ENCODE measurements around the gene NAV2. TPM values are rescaled to one million over a fixed set of nuclear protein-coding genes. Genes with fewer than 3 reads are reported as not detected.

NAV2 gene
- total RNA-seq, 1 donor from 2014 or later: 1.8 TPM

GRCh38 chr11:20134991-20135736, 422.5 kb downstream of the NAV2 start:
- DNase-seq (ENCODE audit: low read depth in 2 of 2): no peak

DNA sequence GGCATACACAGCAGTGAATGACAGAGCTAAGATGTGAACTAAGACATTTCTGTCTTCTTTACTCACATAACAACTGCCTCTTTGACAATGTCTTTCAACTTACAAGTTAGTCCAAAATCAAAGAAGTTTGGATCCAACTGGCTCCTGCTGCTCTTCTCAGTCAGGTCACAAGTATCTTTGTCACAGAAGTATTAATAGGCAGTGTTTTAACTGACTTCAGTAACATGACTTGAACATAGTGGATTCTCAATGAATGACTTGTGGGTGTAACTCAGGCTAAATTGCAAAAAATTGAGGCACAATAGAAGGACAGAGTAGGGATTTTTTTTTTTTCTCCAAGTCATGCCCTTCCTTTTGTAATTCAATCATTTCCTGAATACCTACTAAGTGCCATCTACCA, 425.0 kb downstream of the NAV2 start:
- no peak for DNase-seq (ENCODE audit: low read depth in 2 of 2)

DNA sequence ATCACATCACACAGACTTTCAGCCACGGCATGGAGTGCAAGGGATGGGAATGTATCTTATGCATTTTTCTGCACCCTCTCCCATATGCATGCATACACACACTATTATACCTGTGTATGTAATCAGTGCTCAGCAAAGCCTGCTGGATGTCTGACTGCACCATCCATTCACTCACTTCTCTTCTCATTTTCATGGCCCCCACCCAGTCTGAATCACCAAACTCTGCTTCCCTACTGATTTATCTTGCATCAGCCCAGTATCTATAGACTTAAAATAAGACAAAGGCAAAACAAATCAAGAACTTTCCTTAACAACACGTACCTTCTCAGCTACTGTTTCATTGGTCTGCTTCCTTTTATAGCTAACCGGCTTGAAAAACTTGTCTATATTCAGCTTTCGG, 426.1 kb downstream of the NAV2 start:
- no peak for DNase-seq (ENCODE audit: low read depth in 2 of 2)

DNA sequence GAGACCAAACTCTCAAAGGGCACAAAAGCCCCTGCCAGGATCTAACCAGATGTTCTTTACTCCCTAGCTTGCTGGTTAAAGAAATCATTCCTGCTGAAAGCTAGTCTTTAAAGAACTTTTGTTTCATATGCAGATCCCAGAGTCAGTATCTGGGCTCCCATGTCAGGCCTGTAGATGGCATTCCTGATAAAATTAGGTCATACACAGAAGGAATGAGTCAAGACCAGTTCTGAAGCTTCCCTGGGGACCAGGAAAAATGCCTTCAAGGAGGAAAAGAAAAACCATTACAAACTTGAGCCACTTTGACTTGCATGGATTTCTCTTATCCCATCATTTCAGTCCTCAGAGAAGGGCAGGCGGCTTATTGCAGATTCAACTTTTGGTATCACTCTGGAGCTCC, 441.7 kb downstream of the NAV2 start:
- no peak for DNase-seq (ENCODE audit: low read depth in 2 of 2)

DNA sequence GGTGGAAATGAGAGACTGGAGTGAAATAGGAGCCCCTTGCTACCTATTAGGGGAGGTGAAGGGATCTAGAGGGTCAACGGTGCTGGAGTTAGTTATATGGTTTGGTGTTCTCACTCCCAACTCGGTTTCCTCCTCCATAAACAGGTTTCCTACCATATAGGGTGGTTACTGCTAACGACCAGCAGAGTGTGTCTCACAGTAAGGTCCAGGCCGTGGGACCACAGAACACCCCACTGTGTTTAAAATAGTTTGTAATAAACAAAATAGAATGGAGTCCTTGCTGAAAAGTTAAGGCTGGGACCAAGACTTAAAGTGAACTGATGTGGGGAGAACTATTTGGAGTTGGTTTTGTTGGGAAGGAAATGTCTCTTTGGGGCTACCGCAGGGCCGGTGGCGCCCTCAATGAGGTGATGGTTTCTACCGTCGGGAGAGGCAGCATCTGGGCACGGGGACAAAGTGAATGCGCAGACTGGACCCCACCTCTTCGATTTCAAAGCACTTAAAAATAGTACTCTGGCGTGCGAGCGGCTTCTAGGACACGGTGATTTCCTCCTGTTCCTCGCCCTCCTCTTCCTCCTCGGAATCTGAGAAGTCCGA, 443.1 kb downstream of the NAV2 start:
- DNase-seq (ENCODE audit: low read depth in 2 of 2): no peak

DNA sequence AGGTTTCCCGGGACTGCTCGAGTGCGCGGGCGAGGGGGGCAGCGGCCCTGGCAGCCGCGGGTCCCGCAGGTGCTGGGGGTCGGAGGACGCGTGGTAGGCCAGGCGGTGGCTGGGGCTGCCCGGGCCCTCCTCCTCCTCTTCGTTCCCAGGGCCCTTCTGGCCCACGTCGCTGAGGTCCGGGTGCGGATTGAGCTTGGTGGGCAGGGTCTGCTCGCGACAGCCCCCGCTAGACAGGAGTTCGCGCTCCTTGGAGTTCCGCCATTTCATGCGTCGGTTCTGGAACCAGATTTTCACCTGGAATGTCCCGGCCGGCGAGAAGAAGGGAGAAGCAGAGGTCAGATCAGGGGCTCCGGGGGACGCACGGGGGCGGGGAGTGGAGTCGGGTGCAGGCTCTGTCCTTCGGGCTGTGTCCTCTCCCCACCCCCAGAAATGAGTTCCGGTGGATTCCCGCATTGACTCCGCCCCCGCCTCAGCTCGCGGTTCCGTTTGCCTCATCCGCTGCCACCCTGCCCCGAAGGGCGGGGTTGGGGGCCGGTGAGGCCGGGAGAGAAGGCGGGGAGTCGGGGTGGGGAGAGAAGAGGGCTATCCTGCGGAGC, 443.7 kb downstream of the NAV2 start:
- DNase-seq (ENCODE audit: low read depth in 2 of 2): no peak

DNA sequence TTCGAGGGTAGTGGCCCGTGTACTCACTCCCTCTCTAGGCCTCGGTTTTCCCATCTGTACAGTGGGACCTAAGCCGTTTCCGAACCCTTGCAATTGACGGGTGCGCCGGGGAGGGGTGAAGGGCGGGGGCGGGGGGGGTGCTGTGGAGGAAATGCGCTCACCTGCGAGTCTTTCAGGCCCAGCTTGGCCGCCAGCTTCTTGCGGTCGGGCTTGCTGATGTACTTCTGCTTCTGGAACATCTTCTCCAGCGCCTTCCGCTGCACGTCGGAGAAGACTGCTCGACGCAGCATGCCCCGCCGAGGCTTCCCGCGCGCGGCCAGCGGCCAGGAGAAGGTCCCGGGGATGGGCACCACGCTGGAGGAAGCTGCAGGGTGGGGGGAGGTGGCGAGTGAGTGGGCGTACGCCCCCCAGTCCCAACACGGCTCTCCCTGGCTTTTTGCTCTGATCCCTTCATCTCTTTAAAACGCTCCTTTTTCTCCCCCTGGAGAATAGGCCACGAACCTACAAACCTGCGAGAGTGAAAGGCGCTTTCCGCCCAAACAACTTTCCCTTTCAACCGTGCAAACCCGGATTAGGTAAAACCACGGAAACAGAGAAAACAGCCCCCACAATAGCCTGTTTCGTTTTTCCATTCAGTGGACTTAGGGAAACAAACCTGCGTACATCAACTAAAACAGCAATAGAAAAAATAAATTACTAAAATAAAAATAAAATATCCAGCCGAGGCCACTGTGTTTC, 444.4 kb downstream of the NAV2 start:
- no peak for DNase-seq (ENCODE audit: low read depth in 2 of 2)

DNA sequence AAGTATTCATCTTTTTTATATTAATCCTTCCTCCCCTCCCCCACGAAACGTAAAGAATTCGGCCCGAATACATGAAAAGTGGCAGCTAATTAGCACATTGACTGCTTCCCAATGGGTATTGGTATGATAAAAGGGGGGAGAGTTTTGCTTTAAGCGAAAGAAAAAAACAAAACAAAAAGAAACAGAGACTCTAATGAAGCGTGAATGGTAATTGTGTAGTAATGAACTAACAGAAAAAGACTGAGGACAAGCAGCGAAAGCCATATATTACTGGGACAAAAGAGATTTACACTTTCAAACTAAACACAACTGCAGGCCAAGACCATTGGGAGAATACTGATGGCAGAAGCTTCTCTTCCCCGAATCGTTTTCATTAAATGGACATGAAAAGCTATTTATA, 445.1 kb downstream of the NAV2 start:
- DNase-seq (ENCODE audit: low read depth in 2 of 2): no peak

DNA sequence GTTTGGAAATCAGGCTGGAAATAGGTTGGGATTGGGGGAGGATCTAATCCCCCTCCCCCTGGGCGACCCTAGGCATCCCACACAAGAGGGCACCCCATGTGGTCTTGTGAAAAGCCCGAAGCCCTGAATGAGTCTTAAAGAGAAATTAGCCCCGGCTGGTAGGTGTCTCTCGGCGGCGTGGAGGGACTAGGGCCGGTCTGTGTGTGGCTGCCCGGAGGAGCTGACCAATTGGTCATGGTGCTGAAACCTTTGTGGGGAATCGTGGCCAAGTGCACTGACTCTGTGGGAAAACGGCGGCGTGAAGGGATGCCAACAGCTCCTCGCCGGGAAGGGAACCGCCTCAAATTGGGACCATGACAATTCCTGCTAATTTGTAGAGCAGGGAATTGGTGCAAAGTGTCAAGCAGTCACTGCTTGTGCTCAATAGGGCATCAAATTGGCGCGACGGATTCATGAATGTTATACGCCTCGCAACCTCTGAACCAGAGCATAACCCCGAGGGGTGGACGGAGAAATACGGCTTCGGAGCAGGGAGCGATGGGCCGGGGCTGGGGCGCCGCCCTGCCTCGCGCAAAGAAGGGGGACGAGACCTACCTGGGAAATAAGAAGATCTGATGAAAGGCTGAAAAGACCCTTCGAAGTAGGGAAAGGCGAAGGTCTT, 446.1 kb downstream of the NAV2 start:
- DNase-seq (ENCODE audit: low read depth in 2 of 2): peak; percentile 74 to 76

DNA sequence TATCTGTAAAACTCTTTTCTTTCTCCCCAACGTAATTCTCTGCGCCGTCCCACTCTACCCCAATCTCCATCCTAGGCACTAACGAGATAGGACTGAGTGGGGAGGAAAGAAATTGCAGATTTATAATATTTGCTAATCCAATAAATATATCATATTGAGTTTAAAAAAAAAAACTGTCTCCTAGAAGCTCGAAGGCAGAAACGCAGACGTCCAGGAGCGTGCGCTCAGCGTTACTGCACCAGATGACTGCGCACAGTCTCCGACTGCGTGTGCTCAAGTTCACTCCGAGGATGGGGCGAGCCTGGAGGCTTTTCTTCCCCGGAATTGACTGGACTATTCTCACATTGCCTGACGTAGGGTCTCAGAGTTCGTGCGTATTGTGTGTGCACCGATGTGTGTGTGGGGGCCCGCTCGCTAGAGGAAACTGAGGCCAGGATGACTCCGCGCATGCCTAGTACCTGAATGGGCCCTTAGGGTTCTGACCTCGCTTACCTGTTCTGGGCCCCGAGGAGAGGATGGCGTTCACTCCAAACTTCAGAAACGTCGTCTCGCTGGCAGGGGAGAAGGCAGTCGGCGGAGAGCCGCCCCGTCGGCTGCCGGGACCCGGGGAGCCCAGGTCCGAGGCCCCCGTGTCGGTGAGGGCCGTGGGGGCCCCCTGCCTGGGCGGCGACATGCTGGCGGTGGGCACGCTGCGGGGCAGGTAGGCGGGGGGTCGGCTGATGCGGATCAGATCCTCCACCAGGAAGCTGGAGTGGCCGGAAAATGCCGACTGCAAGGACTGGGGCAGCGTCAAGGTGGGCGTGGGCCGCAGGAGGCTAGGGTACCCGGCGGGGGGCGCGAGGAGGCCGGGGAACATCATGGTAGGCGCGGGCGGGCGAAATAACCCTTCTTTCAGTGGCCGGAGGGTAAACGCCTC, 447.1 kb downstream of the NAV2 start:
- no peak for DNase-seq (ENCODE audit: low read depth in 2 of 2)

DNA sequence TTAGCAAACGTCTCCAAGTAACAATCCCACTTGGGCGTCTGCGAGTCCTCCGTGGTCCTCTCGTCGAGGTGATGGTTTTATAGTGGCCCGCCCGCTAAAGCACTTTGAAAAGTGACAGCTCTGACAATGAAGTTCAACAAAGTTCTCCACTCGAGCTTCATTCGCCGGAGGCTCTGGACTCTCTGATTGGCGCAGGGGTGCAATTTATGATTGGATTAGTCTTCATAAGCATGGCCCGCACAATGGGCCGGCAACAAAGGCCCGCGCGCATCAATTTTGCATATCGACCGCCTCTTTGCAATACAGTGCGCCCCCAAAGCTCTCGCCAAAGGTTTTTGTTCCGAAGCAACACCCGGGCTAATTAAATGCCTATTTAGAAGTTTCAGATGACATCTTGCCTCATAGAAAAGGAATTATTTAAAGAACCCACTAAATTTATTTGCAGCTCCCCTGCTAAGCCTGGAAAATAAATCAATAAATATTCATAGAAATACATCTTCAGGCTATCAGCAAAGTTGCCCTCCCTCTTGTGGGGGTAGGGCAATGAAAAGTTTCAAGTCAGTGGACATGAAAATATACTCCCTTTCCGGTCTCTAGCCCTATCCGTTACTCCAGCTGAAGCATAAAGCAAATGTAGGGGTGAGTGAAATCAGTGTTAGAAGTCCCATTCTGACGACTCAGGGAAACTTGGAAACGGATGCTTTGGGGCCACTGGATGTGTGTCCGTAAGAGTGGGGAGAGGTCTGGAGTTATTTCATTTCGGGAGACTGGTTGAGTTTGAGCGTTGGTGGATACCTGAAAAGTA, 448.0 kb downstream of the NAV2 start, which contains the start of gene DBX1:
DBX1 (minus strand) TSS at position 51 of the 805 bp plus-strand sequence. CDS start 151 bp downstream, outside the sequence.
- no peak for DNase-seq (ENCODE audit: low read depth in 2 of 2)

DNA sequence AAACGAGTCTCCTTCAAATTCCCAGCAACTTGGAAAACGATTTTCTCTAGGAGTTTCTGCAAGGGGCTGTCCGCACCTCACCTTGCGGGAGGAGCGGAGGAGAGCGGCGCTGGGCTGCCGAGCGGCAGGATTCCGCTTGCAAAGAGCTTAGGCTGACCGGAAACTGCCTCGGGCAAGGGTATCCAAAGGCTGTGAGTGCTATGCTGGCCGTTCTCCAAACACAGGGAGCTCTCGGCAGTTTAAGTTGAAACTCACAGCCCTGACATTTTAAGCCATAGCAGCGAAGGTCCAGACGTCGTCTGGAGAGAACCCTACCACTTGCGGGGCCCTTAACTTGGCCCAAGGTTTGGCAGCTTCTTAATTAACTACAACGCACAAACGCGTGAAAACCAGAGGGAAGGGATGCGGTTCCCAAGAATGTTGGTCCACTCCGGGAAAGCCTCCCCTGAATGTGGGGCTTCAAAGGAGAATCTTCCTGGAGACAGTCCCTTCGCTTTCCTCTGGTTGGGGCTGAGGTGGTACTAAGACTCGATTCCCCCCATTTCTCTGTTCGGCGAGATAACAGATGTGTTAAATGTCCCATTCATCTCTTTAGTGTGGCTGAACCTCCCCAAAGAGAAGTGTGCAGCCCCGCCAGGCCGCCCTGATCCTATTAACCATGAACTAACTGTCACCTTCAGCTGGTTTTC, 448.7 kb downstream of the NAV2 start:
- no peak for DNase-seq (ENCODE audit: low read depth in 2 of 2)

GRCh38 chr11:20161923-20162744, 449.5 kb downstream of the NAV2 start:
- no peak for DNase-seq (ENCODE audit: low read depth in 2 of 2)

DNA sequence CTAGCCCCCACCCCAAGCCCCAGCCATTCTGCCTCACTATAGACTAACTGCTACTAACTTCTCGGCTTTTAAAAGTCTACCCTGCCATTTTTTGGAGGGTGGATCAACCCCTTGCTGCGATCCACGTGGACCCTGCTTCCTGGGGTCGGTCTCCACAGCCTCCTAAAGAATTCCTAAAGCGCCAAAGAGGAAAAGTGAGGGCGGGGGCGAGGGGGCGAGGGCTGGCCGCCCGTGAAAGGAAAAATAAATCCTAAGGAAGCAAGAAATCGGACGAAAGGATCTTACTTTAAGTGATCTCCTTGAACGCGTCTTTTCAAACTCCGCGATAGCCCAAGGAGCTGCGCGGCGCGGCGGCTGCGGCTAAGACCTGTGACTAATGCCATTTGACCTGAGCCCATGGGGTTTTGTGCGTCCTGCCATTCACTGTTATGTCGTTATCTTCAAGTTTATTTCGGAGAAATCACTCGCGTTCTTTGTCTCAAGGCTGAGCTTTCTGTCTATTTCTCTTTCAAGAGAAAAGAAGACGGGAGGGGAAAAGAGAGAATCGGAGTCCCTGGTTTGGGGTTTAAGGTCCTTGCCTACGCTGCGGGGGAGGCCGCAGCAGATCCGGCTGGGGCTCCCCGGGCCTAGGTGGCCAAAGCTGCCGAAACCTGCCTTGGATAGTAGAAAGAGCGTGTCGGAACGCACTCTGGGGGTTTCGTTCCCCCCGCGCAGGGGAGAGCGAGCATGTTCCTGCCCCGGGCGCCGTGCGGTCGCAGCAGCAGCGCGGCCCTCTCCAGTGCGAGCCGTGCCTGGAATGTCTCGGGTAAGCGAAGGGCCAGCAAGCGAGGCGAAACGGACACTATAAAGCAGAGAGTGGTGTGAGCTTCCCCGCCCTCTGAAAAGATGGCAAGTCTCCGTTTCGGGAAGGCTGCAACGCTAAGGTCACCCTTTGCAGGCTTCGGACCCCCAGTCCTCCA, 450.5 kb downstream of the NAV2 start:
- DNase-seq (ENCODE audit: low read depth in 2 of 2): peak; percentile 19 to 23

- DNase-seq (ENCODE audit: low read depth in 2 of 2): no peak
Observed at GRCh38 chr11:20163783-20164481, 451.3 kb downstream of the NAV2 start.

All from lung microvascular endothelial cell (primary cell).